Measurements from ENCODE around the gene TNIP2. TPM values are rescaled to one million over a fixed set of nuclear protein-coding genes. Genes with fewer than 3 reads are reported as not detected.

The TNIP2 gene
- total RNA-seq, 4 donors from 2014 or later, result 91.8 to 203 (median 129) TPM

GRCh38 chr4:2750719-2751605 lies 5.2 kb downstream of the TNIP2 start:
- in situ Hi-C loops (cut with MboI; ENCODE audit: low pct_ligation_motif_present in 1 of 4, low pct_unique_long_range_greater_than_20kb in 1 of 4, low sequenced_read_pairs in 3 of 4), result loop anchor here in 2 of 4 donors (25.0 kb wide), 1 partner anchor 186 kb away; no protein-coding TSS in a partner anchor
- H3K27ac ChIP-seq, result peak overlapping the region; percentile 7 to 61 (median 34)
- TF ChIP-seq EP300 (IDR thresholded peaks at IDR 0.05; ENCODE audit: low read depth), result no peak
- TF ChIP-seq POLR2AphosphoS5 (IDR thresholded peaks at IDR 0.05), result no peak

GRCh38 chr4:2746891-2747695 lies 9.0 kb downstream of the TNIP2 start:
- in situ Hi-C loops (cut with MboI; ENCODE audit: low pct_ligation_motif_present in 1 of 4, low pct_unique_long_range_greater_than_20kb in 1 of 4, low sequenced_read_pairs in 3 of 4), result no loop called here
- peak overlapping the region in 2 of 4 donors; percentile 24 to 30 for H3K27ac ChIP-seq
- intact Hi-C loops (cut with DNase I; ENCODE audit: low total_unique reads), result no loop called here
- no peak for DNase-seq
- H3K4me1 ChIP-seq, result peaks cover 6 to 45% (median 25%) of the 10 kb centered on the region in 4 donors
- H3K27me3 ChIP-seq, result no peaks in the 10 kb centered on the region
- no peaks in the 10 kb centered on the region for H3K9me3 ChIP-seq
- peaks cover 0 to 35% (median 15%) of the 10 kb centered on the region in 4 donors for H3K36me3 ChIP-seq
- H3K4me3 ChIP-seq, result no peak overlapping the region
- no peak for TF ChIP-seq EP300 (IDR thresholded peaks at IDR 0.05; ENCODE audit: low read depth)
- no peak for TF ChIP-seq CTCF (IDR thresholded peaks at IDR 0.05)
- 80% methylated on average over 1 to 16 of the region's 16 CpGs for WGBS, 2 donors (ENCODE audit: low coverage in 1 of 2)

More at GRCh38 chr4:2750719-2751605, 5.2 kb downstream of the TNIP2 start:
- Histone ChIP-seq H3K9me3 (no peaks in the 10 kb centered on the region), H3K4me1 (peaks cover 12 to 48% (median 33%) of the 10 kb centered on the region in 4 donors), H3K36me3 (peaks cover 0 to 18% (median 6%) of the 10 kb centered on the region in 4 donors), H3K4me3 (no peak overlapping the region), H3K27me3 (no peaks in the 10 kb centered on the region)
- 72 to 82% methylated on average over 2 to 19 of the region's 19 CpGs for WGBS, 2 donors (ENCODE audit: low coverage in 1 of 2)
- intact Hi-C loops (cut with DNase I; ENCODE audit: low total_unique reads), result no loop called here
- DNase-seq, result peak; percentile 66

- intact Hi-C loops (cut with DNase I; ENCODE audit: low total_unique reads) (no loop called here), in situ Hi-C loops (cut with MboI; ENCODE audit: low pct_ligation_motif_present in 1 of 4, low pct_unique_long_range_greater_than_20kb in 1 of 4, low sequenced_read_pairs in 3 of 4) (no loop called here)
- peaks cover 0 to 35% (median 15%) of the 10 kb centered on the region in 4 donors for H3K36me3 ChIP-seq
- no peaks in the 10 kb centered on the region for H3K27me3 ChIP-seq
- 55% methylated on average over 21 of the region's 21 CpGs; no CpG with 5 or more reads in 1 of the 2 donors for WGBS, 2 donors (ENCODE audit: low coverage in 1 of 2)
- peak overlapping the region in 2 of 4 donors; percentile 24 to 30 for H3K27ac ChIP-seq
- DNase-seq, result peak; percentile 39
- TF ChIP-seq EP300 (IDR thresholded peaks at IDR 0.05; ENCODE audit: low read depth), result no peak
- TF ChIP-seq CTCF (IDR thresholded peaks at IDR 0.05), result no peak
- TF ChIP-seq POLR2A (IDR thresholded peaks at IDR 0.05), result no peak
- TF ChIP-seq POLR2AphosphoS5 (IDR thresholded peaks at IDR 0.05), result no peak
- H3K4me3 ChIP-seq, result no peak overlapping the region
- no peaks in the 10 kb centered on the region for H3K9me3 ChIP-seq
- peaks cover 2 to 39% (median 21%) of the 10 kb centered on the region in 4 donors for H3K4me1 ChIP-seq
These were observed 9.9 kb downstream of the TNIP2 start for GRCh38 chr4:2745981-2746806.

- no peaks in the 10 kb centered on the region for H3K9me3 ChIP-seq
- TF ChIP-seq POLR2A (IDR thresholded peaks at IDR 0.05), result no peak
- intact Hi-C loops (cut with DNase I; ENCODE audit: low total_unique reads), result no loop called here
- DNase-seq, result no peak
- in situ Hi-C loops (cut with MboI; ENCODE audit: low pct_ligation_motif_present in 1 of 4, low pct_unique_long_range_greater_than_20kb in 1 of 4, low sequenced_read_pairs in 3 of 4), result no loop called here
- WGBS, 2 donors (ENCODE audit: low coverage in 1 of 2), result 77 to 79% methylated on average over 3 to 5 of the region's 5 CpGs
- H3K27me3 ChIP-seq, result no peaks in the 10 kb centered on the region
- no peak overlapping the region for H3K4me3 ChIP-seq
- peaks cover 0 to 32% (median 15%) of the 10 kb centered on the region in 4 donors for H3K4me1 ChIP-seq
- H3K36me3 ChIP-seq, result peaks cover 0 to 35% (median 15%) of the 10 kb centered on the region in 4 donors
- peak overlapping the region in 1 of 4 donors; percentile 16 for H3K27ac ChIP-seq
These were observed 10.6 kb downstream of the TNIP2 start for GRCh38 chr4:2745516-2745915.

Data from transverse colon (tissue), 4 donors.